ENCODE results near the gene FAM180B. TPM values are rescaled to one million over a fixed set of nuclear protein-coding genes. Genes with fewer than 3 reads are reported as not detected.
A peak's percentile ranks its signal among the peaks of the same experiment; 100 is the strongest.

Gene FAM180B
- total and polyA plus RNA-seq, 2 of the 13 experiments (the other 11 are each of a cell fraction or from before 2014, with no cell fraction given), result 0.40 to 1.0 TPM

DNA sequence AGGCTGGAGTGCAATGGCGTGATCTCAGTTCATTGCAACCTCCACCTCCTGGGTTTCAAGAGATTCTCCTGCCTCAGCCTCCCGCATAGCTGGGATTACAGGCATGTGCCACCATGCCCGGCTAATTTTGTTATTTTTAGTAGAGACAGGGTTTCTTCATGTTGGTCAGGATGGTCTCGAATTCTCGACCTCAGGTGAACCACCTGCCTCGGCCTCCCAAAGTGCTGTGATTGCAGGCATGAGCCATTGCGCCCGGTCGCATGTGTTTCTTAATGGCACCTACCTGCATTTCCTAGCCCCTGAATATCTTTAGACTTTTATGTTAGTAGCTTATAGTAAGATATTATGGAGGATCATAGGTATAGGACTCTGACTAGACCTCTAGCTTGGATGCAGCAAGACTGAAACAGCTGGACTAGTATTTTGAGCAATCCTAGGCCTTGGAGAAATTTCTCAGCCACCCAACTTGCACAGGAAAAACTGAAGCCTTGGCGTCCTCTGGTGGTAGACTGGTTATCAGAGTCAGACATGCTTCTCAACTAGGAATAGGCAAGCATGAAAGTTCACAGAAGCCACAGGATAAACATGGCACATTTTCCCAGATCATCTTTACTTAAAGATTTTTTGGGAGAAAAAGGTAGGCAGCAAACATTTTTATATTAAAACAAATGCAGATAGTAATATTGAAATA lies 30.4 kb downstream of the FAM180B start (continued):
- TF ChIP-seq, protein P1, sequence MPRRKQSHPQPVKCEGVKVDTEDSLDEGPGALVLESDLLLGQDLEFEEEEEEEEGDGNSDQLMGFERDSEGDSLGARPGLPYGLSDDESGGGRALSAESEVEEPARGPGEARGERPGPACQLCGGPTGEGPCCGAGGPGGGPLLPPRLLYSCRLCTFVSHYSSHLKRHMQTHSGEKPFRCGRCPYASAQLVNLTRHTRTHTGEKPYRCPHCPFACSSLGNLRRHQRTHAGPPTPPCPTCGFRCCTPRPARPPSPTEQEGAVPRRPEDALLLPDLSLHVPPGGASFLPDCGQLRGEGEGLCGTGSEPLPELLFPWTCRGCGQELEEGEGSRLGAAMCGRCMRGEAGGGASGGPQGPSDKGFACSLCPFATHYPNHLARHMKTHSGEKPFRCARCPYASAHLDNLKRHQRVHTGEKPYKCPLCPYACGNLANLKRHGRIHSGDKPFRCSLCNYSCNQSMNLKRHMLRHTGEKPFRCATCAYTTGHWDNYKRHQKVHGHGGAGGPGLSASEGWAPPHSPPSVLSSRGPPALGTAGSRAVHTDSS (CRISPR knock-in tag; conservative IDR thresholded peaks at IDR 0.05), result no peak
- no peak for TF ChIP-seq ZBTB7B (CRISPR knock-in tag; IDR thresholded peaks at IDR 0.05)
- TF ChIP-seq THAP8 (CRISPR knock-in tag; IDR thresholded peaks at IDR 0.05; ENCODE audit: borderline replicate concordance), result no peak
- no peak for TF ChIP-seq BHLHE40 (IDR thresholded peaks at IDR 0.05; ENCODE audit: low read length)
- no peak for TF ChIP-seq PLRG1 (conservative IDR thresholded peaks at IDR 0.05)
- TF ChIP-seq ZBTB8A (CRISPR knock-in tag; IDR thresholded peaks at IDR 0.05; ENCODE audit: borderline replicate concordance, low read depth), result no peak
- TF ChIP-seq RAD21 (CRISPR knock-in tag; IDR thresholded peaks at IDR 0.05), result peak; percentile 70; the same call in 1 of the 2 replicates
- TF ChIP-seq ZBTB7A (CRISPR knock-in tag; IDR thresholded peaks at IDR 0.05), result no peak
- TF ChIP-seq YY1 (IDR thresholded peaks at IDR 0.05; ENCODE audit: insufficient read depth, insufficient replicate concordance, low read depth, low read length), result no peak
- TF ChIP-seq SMAD9 (CRISPR knock-in tag; IDR thresholded peaks at IDR 0.05), result no peak
- TF ChIP-seq ZNF350 (CRISPR knock-in tag; IDR thresholded peaks at IDR 0.05; ENCODE audit: borderline replicate concordance, low read depth), result no peak
- no peak for TF ChIP-seq HCFC1 (IDR thresholded peaks at IDR 0.05; ENCODE audit: low read depth, low read length)
- no peak for TF ChIP-seq FOXO1 (CRISPR knock-in tag; IDR thresholded peaks at IDR 0.05)
- no peak for TF ChIP-seq TFDP1 (CRISPR knock-in tag; IDR thresholded peaks at IDR 0.05; ENCODE audit: borderline replicate concordance)
- no peak for TF ChIP-seq ZNF282 (IDR thresholded peaks at IDR 0.05; ENCODE audit: partially characterized antibody)
- 0 out of 2 replicates have a peak, but pooled peaks have one; percentile 25 for TF ChIP-seq SAP130 (CRISPR knock-in tag; IDR thresholded peaks at IDR 0.05; ENCODE audit: low read depth)
- TF ChIP-seq ZNF317 (CRISPR knock-in tag; IDR thresholded peaks at IDR 0.05), result no peak
- TF ChIP-seq, protein P2, sequence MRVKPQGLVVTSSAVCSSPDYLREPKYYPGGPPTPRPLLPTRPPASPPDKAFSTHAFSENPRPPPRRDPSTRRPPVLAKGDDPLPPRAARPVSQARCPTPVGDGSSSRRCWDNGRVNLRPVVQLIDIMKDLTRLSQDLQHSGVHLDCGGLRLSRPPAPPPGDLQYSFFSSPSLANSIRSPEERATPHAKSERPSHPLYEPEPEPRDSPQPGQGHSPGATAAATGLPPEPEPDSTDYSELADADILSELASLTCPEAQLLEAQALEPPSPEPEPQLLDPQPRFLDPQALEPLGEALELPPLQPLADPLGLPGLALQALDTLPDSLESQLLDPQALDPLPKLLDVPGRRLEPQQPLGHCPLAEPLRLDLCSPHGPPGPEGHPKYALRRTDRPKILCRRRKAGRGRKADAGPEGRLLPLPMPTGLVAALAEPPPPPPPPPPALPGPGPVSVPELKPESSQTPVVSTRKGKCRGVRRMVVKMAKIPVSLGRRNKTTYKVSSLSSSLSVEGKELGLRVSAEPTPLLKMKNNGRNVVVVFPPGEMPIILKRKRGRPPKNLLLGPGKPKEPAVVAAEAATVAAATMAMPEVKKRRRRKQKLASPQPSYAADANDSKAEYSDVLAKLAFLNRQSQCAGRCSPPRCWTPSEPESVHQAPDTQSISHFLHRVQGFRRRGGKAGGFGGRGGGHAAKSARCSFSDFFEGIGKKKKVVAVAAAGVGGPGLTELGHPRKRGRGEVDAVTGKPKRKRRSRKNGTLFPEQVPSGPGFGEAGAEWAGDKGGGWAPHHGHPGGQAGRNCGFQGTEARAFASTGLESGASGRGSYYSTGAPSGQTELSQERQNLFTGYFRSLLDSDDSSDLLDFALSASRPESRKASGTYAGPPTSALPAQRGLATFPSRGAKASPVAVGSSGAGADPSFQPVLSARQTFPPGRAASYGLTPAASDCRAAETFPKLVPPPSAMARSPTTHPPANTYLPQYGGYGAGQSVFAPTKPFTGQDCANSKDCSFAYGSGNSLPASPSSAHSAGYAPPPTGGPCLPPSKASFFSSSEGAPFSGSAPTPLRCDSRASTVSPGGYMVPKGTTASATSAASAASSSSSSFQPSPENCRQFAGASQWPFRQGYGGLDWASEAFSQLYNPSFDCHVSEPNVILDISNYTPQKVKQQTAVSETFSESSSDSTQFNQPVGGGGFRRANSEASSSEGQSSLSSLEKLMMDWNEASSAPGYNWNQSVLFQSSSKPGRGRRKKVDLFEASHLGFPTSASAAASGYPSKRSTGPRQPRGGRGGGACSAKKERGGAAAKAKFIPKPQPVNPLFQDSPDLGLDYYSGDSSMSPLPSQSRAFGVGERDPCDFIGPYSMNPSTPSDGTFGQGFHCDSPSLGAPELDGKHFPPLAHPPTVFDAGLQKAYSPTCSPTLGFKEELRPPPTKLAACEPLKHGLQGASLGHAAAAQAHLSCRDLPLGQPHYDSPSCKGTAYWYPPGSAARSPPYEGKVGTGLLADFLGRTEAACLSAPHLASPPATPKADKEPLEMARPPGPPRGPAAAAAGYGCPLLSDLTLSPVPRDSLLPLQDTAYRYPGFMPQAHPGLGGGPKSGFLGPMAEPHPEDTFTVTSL (CRISPR knock-in tag; IDR thresholded peaks at IDR 0.05; ENCODE audit: borderline replicate concordance), result no peak
- no peak for TF ChIP-seq ZNF468 (CRISPR knock-in tag; IDR thresholded peaks at IDR 0.05)
- no peak for TF ChIP-seq PCBP2 (optimal IDR thresholded peaks at IDR 0.05; ENCODE audit: low read depth, low read length, poor library complexity, severe bottlenecking)
- no peak for TF ChIP-seq GABPA (IDR thresholded peaks at IDR 0.05; ENCODE audit: low read depth, low read length)
- TF ChIP-seq GABPA (CRISPR knock-in tag; IDR thresholded peaks at IDR 0.05; ENCODE audit: low read depth), result 0 out of 2 replicates have a peak, but pooled peaks have one; percentile 16
- TF ChIP-seq TAF15 (IDR thresholded peaks at IDR 0.05; ENCODE audit: low read depth, low read length, poor library complexity, severe bottlenecking), result no peak
